GM23248 (cell line): ENCODE data around the gene C3orf38. TPM values are rescaled to one million over a fixed set of nuclear protein-coding genes. Genes with fewer than 3 reads are reported as not detected.

Experiments
- DNase-seq: peaks from one replicate; pipeline ENCODE4 v3.0.0-alpha.2; 2015
- H2AFZ ChIP-seq: fragments of 200-600 bp; sonication (generic); 2 replicates; pipeline ENCODE4 v1.6.1; 2016; ENCODE audit warnings: antibody characterized with exemption
- H3F3A ChIP-seq: fragments of 200-600 bp; sonication (generic); 2 replicates; pipeline ENCODE4 v1.6.1; 2016; ENCODE audit warnings: mild to moderate bottlenecking, antibody characterized with exemption, mixed run types; ENCODE audit not compliant: insufficient read depth
- H3K27ac ChIP-seq: fragments of 200-600 bp; sonication (generic); 2 replicates; pipeline ENCODE4 v1.5.1; 2016; ENCODE audit warnings: mild to moderate bottlenecking
- H3K27me3 ChIP-seq: fragments of 200-600 bp; sonication (generic); replicated peaks from 2 replicates; pipeline ENCODE4 v1.6.1; 2016; ENCODE audit warnings: mild to moderate bottlenecking; ENCODE audit not compliant: insufficient read depth
- H3K36me3 ChIP-seq: fragments of 200-600 bp; sonication (generic); 2 replicates; pipeline ENCODE4 v1.6.1; 2016; ENCODE audit warnings: low read depth, mild to moderate bottlenecking
- H3K4me1 ChIP-seq: fragments of 200-600 bp; sonication (generic); 2 replicates; pipeline ENCODE4 v1.6.1; 2016; ENCODE audit warnings: mild to moderate bottlenecking; ENCODE audit not compliant: insufficient read depth
- H3K4me2 ChIP-seq: fragments of 200-600 bp; sonication (generic); one replicate; pipeline ENCODE4 v1.6.1; 2016; ENCODE audit warnings: mild to moderate bottlenecking; ENCODE audit not compliant: unreplicated experiment
- H3K4me3 ChIP-seq: fragments of 200-600 bp; sonication (generic); 2 replicates; pipeline ENCODE4 v1.5.1; 2016; ENCODE audit warnings: mild to moderate bottlenecking
- H3K79me2 ChIP-seq: fragments of 200-600 bp; sonication (generic); 2 replicates; pipeline ENCODE4 v1.6.1; 2016; ENCODE audit warnings: mild to moderate bottlenecking; ENCODE audit not compliant: insufficient read depth
- H3K9ac ChIP-seq: fragments of 200-600 bp; sonication (generic); 2 replicates; pipeline ENCODE4 v1.6.1; 2016; ENCODE audit warnings: mild to moderate bottlenecking
- H3K9me2 ChIP-seq: fragments of 200-600 bp; sonication (generic); 2 replicates; pipeline ENCODE4 v1.6.1; 2016; ENCODE audit warnings: mixed run types, mild to moderate bottlenecking, moderate library complexity; ENCODE audit not compliant: insufficient read depth
- H3K9me3 ChIP-seq: fragments of 200-600 bp; sonication (generic); one replicate; pipeline ENCODE4 v1.6.1; 2017; ENCODE audit warnings: low read depth
- H4K20me1 ChIP-seq: fragments of 200-600 bp; sonication (generic); 2 replicates; pipeline ENCODE4 v1.6.0; 2016; ENCODE audit not compliant: insufficient read depth
- EZH2 ChIP-seq: fragments of 200-600 bp; sonication (generic); IDR thresholded peaks from 2 replicates; pipeline ENCODE4 v1.6.1; 2018; ENCODE audit warnings: antibody characterized with exemption, mild to moderate bottlenecking; ENCODE audit not compliant: insufficient read depth, poor library complexity, severe bottlenecking
- EZH2phosphoT487 ChIP-seq: fragments of 200-600 bp; sonication (generic); IDR thresholded peaks from 2 replicates; pipeline ENCODE4 v1.6.1; 2018; ENCODE audit warnings: antibody characterized with exemption, moderate library complexity, mild to moderate bottlenecking, low read depth; ENCODE audit not compliant: insufficient read depth
- WGBS, 2 experiments: methylation state at CpG; one replicate each; pipeline ENCODE4 v1.1.6; 2015 to 2017; ENCODE audit warnings: low lambda C conversion rate in 2 of 2, low coverage in 1 of 2; ENCODE audit errors: missing lambda C conversion rate in 2 of 2; 5-methylcytosine and 5-hydroxymethylcytosine counted together
- in situ Hi-C: fragments of 300-500 bp; cut with MboI; formaldehyde crosslinking; loops from 2 replicates; pipeline ENCODE4 v1.15.0; 2020
- polyA plus RNA-seq: library from polyadenylated mRNA; unstranded; fragments of >200 nt; fragmentation: Nextera tagmentation; extraction: Ambion mirVana; gene quantifications from 2 replicates; pipeline ENCODE4 v1.2.1, GENCODE V29; 2016
- total RNA-seq: library from RNA; depleted of rRNA; stranded (reverse); fragments of >200 nt; shearing (Covaris generic); gene quantifications from 2 replicates; pipeline ENCODE4 v1.2.3, GENCODE V29; 2014

Gene C3orf38
- total and polyA plus RNA-seq, 2 experiments from 2014 or later = 24.9 to 26.8 TPM

DNA sequence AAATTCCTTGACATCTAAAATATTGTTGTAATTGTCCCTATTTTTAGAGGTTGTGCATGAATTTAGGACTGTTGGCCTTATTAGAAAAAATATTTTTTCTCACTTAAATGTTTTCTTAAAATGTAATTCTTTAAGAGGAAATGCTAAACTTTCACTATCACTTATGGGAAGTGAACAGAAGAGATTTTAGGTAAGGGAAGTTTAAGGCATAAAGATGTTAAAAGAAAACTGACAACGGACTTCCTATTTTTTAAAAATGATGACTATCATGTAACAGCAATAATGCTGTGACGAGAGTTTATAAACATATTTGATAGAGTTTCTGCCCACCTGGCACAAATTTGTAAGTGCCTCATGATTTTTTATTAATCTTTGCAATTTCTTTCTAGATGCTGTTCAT is 3.1 kb downstream of the C3orf38 start:
- Histone ChIP-seq H3K4me2 (no peak overlapping the region), H3K27ac (no peak overlapping the region), H2AFZ (no peak overlapping the region), H3K36me3 (peaks cover 35% of the 10 kb centered on the region), H3K4me3 (no peak overlapping the region), H3K79me2 (peaks cover 92% of the 10 kb centered on the region), H3K9me2 (no peaks in the 10 kb centered on the region), H3K9ac (no peak overlapping the region), H4K20me1 (no peaks in the 10 kb centered on the region), H3K27me3 (no peaks in the 10 kb centered on the region), H3K9me3 (no peaks in the 10 kb centered on the region), H3F3A (no peaks in the 10 kb centered on the region), H3K4me1 (peaks cover 13% of the 10 kb centered on the region)
- 83 to 86% methylated on average over 2 of the region's 2 CpGs for WGBS, 2 experiments
- in situ Hi-C loops = no loop called here
- no peak for TF ChIP-seq EZH2
- TF ChIP-seq EZH2phosphoT487 = no peak
- no peak for DNase-seq

DNA sequence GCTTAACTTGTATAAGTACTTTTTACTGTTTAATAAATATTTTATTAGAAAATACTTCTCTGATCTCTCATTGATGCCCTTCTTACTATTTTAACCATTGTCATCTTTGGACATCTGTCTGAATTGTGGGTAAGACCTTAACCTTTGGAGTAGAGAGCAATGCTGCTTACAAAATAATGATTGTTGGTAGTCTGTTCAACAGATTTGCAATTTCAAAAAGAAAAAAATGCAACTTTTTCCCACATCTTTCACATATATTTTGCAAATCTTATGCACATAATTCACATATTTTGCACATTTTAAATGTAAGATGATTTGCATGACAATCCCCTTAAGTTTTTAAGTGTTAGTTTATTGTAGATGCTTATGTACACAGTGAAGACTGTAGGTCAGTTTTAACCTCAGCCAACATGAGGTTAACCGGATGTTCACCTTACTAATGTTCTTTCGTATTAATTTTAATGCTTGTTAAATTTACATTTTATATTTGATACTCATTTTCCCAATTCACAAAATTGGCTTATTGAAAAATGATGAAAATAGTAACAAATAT is 16.7 kb downstream of the C3orf38 start:
- H3K9me2 ChIP-seq = no peaks in the 10 kb centered on the region
- H3K9ac ChIP-seq = no peak overlapping the region
- no peak overlapping the region for H3K27ac ChIP-seq
- 97% methylated on average over 2 of the region's 2 CpGs for WGBS, 2 experiments
- H3K9me3 ChIP-seq = no peaks in the 10 kb centered on the region
- no peaks in the 10 kb centered on the region for H3F3A ChIP-seq
- DNase-seq = no peak
- TF ChIP-seq EZH2 (no peak), EZH2phosphoT487 (no peak)
- H3K4me1 ChIP-seq = peaks cover 6% of the 10 kb centered on the region; the same call in 1 of the 2 replicates
- no peaks in the 10 kb centered on the region for H4K20me1 ChIP-seq
- peaks cover 5% of the 10 kb centered on the region for H3K79me2 ChIP-seq
- H3K27me3 ChIP-seq = no peaks in the 10 kb centered on the region
- no peaks in the 10 kb centered on the region for H3K36me3 ChIP-seq
- no peak overlapping the region for H3K4me3 ChIP-seq
- no peak overlapping the region for H3K4me2 ChIP-seq
- H2AFZ ChIP-seq = no peak overlapping the region
- in situ Hi-C loops = no loop called here

DNA sequence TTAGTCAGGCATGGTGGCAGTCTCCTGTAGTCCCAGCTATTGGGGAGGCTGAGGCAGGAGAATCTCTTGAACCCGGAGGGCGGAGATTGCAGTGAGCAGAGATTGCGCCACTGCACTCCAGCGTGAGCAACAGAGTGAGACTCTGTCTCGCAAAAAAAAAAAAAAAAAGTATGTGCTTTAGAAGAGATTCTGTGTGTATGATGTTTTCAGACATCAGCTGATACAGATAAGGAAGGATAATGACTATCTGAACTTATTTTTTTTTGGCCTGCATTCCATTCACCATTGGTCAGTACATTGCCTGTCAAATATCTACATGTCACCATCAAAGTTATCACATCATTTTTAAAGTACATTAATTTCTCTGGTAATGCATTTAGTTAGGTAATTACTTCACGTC is 17.4 kb downstream of the C3orf38 start:
- H3K4me3 ChIP-seq = no peak overlapping the region
- no peak overlapping the region for H2AFZ ChIP-seq
- H3K36me3 ChIP-seq = no peaks in the 10 kb centered on the region
- no peaks in the 10 kb centered on the region for H3K9me3 ChIP-seq
- peaks cover 4% of the 10 kb centered on the region; the same call in 1 of the 2 replicates for H3K79me2 ChIP-seq
- in situ Hi-C loops = no loop called here
- no peak overlapping the region for H3K4me2 ChIP-seq
- H3K27me3 ChIP-seq = no peaks in the 10 kb centered on the region
- no peaks in the 10 kb centered on the region for H3F3A ChIP-seq
- H3K27ac ChIP-seq = no peak overlapping the region
- H3K9ac ChIP-seq = no peak overlapping the region
- H3K4me1 ChIP-seq = peaks cover 6% of the 10 kb centered on the region; the same call in 1 of the 2 replicates
- no peaks in the 10 kb centered on the region for H4K20me1 ChIP-seq
- TF ChIP-seq EZH2 (no peak), EZH2phosphoT487 (no peak)
- DNase-seq = no peak
- 90 to 91% methylated on average over 6 of the region's 6 CpGs for WGBS, 2 experiments
- no peaks in the 10 kb centered on the region for H3K9me2 ChIP-seq

DNA sequence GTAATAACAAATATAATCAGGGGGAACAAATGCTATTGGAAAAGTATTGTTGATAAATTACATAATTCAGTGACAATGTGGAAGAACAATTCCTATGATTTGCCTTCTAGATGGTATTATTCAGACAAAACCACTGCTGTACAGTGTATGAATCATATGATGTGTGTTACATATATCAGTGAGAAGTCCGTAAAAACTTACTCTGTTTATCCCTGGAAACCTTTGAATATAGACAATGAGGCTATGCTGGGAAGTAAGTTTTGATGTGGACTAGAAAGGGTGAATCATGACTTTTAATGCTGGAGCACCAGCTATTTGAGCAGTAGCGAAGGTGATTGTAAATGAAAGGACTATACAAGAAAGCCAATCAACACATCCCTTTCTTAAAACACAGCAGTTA is 17.9 kb downstream of the C3orf38 start:
- no peaks in the 10 kb centered on the region for H3K9me2 ChIP-seq
- peaks cover 6% of the 10 kb centered on the region; the same call in 1 of the 2 replicates for H3K4me1 ChIP-seq
- no peak overlapping the region for H3K4me2 ChIP-seq
- no peak for TF ChIP-seq EZH2
- TF ChIP-seq EZH2phosphoT487 = no peak
- no peak overlapping the region for H3K4me3 ChIP-seq
- no peak for DNase-seq
- H3F3A ChIP-seq = no peaks in the 10 kb centered on the region
- H4K20me1 ChIP-seq = no peaks in the 10 kb centered on the region
- H2AFZ ChIP-seq = no peak overlapping the region
- no peaks in the 10 kb centered on the region for H3K27me3 ChIP-seq
- no peak overlapping the region for H3K9ac ChIP-seq
- no peaks in the 10 kb centered on the region for H3K9me3 ChIP-seq
- H3K79me2 ChIP-seq = no peaks in the 10 kb centered on the region
- no peak overlapping the region for H3K27ac ChIP-seq
- in situ Hi-C loops = no loop called here
- H3K36me3 ChIP-seq = no peaks in the 10 kb centered on the region
- 94 to 97% methylated on average over 2 of the region's 2 CpGs for WGBS, 2 experiments
